Caco-2 (cell line): Measurements from ENCODE around the gene CFAP61. TPM values are rescaled to one million over a fixed set of nuclear protein-coding genes. Genes with fewer than 3 reads are reported as not detected.

Source experiments
- BruUV-seq: library from RNA; stranded (reverse); fragments of 400-500 nt; replicated peaks from 2 replicates; lab custom pipeline; 2021; lab: Mats Ljungman, UMichigan
- CTCF ChIA-PET: fragments of 300-600 bp; sonication (Branson Sonifier 250); formaldehyde crosslinking; loops from one replicate; lab custom pipeline; 2022; ENCODE audit warnings: antibody characterized with exemption; lab: Charles Lee
- POLR2A ChIA-PET: fragments of 300-600 bp; sonication (Branson Sonifier 250); formaldehyde crosslinking; loops from one replicate; lab custom pipeline; 2022; ENCODE audit warnings: antibody characterized with exemption; lab: Charles Lee
- DNase-seq, 2 experiments: peaks; one replicate each; pipeline versions ENCODE4 v3.0.0 to v3.0.0-alpha.2; 2020 to 2022
- H3K27me3 ChIP-seq: replicated peaks from 2 replicates; pipeline ENCODE4 v1.6.0; 2011; ENCODE audit warnings: low read length; ENCODE audit not compliant: control insufficient read depth, insufficient read depth
- H3K36me3 ChIP-seq: 2 replicates; pipeline ENCODE4 v1.5.1; 2011; ENCODE audit warnings: low read length; ENCODE audit not compliant: control insufficient read depth, insufficient read depth
- H3K4me1 ChIP-seq: fragments of 250-450 bp; sonication (Bioruptor Pico); 2 replicates; pipeline ENCODE4 v1.5.1; 2020; ENCODE audit warnings: mild to moderate bottlenecking
- H3K4me3 ChIP-seq: 2 replicates; pipeline ENCODE4 v1.5.1; 2011; ENCODE audit warnings: low read depth, mild to moderate bottlenecking, control low read depth, low read length
- H3K9me3 ChIP-seq: fragments of 250-450 bp; sonication (Bioruptor Pico); 2 replicates; pipeline ENCODE4 v1.5.1; 2020; ENCODE audit warnings: mild to moderate bottlenecking, moderate library complexity
- H3K27ac Mint-ChIP-seq: one replicate; pipeline ENCODE4 v1.8.0; 2022; ENCODE audit warnings: mixed read lengths; ENCODE audit not compliant: unreplicated experiment
- H3K27me3 Mint-ChIP-seq: one replicate; pipeline ENCODE4 v1.8.0; 2022; ENCODE audit warnings: mixed read lengths; ENCODE audit not compliant: insufficient read depth, unreplicated experiment
- H3K36me3 Mint-ChIP-seq: one replicate; pipeline ENCODE4 v1.8.0; 2022; ENCODE audit warnings: mild to moderate bottlenecking, mixed read lengths; ENCODE audit not compliant: insufficient read depth, unreplicated experiment
- H3K4me1 Mint-ChIP-seq: one replicate; pipeline ENCODE4 v1.8.0; 2022; ENCODE audit warnings: low read depth, mixed read lengths; ENCODE audit not compliant: unreplicated experiment
- H3K4me3 Mint-ChIP-seq: one replicate; pipeline ENCODE4 v1.8.0; 2022; ENCODE audit warnings: mild to moderate bottlenecking, moderate library complexity, mixed read lengths; ENCODE audit not compliant: unreplicated experiment
- H3K9me3 Mint-ChIP-seq: one replicate; pipeline ENCODE4 v1.8.0; 2022; ENCODE audit warnings: mixed read lengths; ENCODE audit not compliant: unreplicated experiment
- intact Hi-C: fragments of 100-400 bp; cut with micrococcal nuclease; formaldehyde crosslinking; loops from one replicate; pipeline ENCODE4 v1.10.0; 2022; ENCODE audit not compliant: unreplicated experiment
- total RNA-seq: library from RNA; stranded (reverse); gene quantifications from 2 replicates; pipeline ENCODE4 v1.2.3, GENCODE V29; 2022
- TF ChIP-seq, protein P1 (sequence below), 2 experiments: fragments of 200-600 bp in 1 of 2; IDR thresholded peaks; 1 replicate in 1 of 2; 2 replicates in 1 of 2; pipeline versions ENCODE4 v1.5.1 to v1.8.0; 2011 to 2022; ENCODE audit warnings: antibody characterized with exemption in 1 of 2, control low read depth in 1 of 2, inconsistent platforms in 1 of 2, low read depth in 1 of 2, low read length in 1 of 2, mild to moderate bottlenecking in 1 of 2, moderate library complexity in 1 of 2; ENCODE audit not compliant: insufficient read depth in 1 of 2, severe bottlenecking in 1 of 2, unreplicated experiment in 1 of 2

Gene CFAP61
- total RNA-seq, 1 experiment from 2014 or later: not detected

GRCh38 chr20:20020908-20021307 is 31.4 kb upstream of the CFAP61 start:
- Histone ChIP-seq H3K9me3 (no peaks in the 10 kb centered on the region), H3K4me3 (no peak overlapping the region), H3K36me3 (no peaks in the 10 kb centered on the region), H3K4me1 (peaks cover 5% of the 10 kb centered on the region), H3K27me3 (no peaks in the 10 kb centered on the region)
- TF ChIP-seq, protein P1, sequence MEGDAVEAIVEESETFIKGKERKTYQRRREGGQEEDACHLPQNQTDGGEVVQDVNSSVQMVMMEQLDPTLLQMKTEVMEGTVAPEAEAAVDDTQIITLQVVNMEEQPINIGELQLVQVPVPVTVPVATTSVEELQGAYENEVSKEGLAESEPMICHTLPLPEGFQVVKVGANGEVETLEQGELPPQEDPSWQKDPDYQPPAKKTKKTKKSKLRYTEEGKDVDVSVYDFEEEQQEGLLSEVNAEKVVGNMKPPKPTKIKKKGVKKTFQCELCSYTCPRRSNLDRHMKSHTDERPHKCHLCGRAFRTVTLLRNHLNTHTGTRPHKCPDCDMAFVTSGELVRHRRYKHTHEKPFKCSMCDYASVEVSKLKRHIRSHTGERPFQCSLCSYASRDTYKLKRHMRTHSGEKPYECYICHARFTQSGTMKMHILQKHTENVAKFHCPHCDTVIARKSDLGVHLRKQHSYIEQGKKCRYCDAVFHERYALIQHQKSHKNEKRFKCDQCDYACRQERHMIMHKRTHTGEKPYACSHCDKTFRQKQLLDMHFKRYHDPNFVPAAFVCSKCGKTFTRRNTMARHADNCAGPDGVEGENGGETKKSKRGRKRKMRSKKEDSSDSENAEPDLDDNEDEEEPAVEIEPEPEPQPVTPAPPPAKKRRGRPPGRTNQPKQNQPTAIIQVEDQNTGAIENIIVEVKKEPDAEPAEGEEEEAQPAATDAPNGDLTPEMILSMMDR (IDR thresholded peaks at IDR 0.05; ENCODE audit: insufficient read depth in 1 of 2, low read depth in 1 of 2, low read length in 1 of 2, severe bottlenecking in 1 of 2, unreplicated experiment in 1 of 2): no peak
- BruUV-seq: no TSS peak
- intact Hi-C loops: no loop called here
- ChIA-PET POLR2A (interaction anchor here (0.6 kb wide), 1 partner anchor 96 kb away, joined by 3 read pairs; no protein-coding TSS in a partner anchor), CTCF (no interaction called here)
- peaks cover 16% of the 10 kb centered on the region for H3K4me1 Mint-ChIP-seq
- H3K4me3 Mint-ChIP-seq: no peak overlapping the region
- peaks cover 46% of the 10 kb centered on the region for H3K36me3 Mint-ChIP-seq
- H3K27me3 Mint-ChIP-seq: no peaks in the 10 kb centered on the region
- no peak overlapping the region for H3K27ac Mint-ChIP-seq
- DNase-seq: no peak
- no peaks in the 10 kb centered on the region for H3K9me3 Mint-ChIP-seq

DNA sequence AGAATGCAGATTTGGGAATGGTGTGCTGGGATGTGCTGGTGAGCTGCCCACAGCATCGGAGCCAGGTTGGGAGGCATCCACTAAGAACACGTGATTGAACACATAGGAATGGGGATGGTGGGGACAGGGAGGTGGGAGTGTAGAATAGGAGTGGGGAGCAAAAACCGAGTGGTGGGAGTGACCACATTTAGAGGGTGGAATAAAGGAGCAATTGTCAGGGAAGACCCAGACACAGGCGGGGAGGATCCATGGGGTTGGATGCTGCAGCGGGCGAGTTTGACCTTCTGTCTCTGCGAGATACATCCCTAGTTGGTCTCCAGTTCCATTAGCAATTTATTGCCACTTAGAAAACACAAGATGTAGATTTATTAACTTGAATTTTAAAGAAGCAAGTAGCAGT is 30.5 kb upstream of the CFAP61 start:
- Mint-ChIP-seq H3K9me3 (no peaks in the 10 kb centered on the region), H3K4me3 (no peak overlapping the region), H3K4me1 (peaks cover 16% of the 10 kb centered on the region), H3K27me3 (no peaks in the 10 kb centered on the region), H3K27ac (no peak overlapping the region), H3K36me3 (peaks cover 39% of the 10 kb centered on the region)
- H3K9me3 ChIP-seq: no peaks in the 10 kb centered on the region
- TF ChIP-seq, protein P1 (IDR thresholded peaks at IDR 0.05; ENCODE audit: insufficient read depth in 1 of 2, low read depth in 1 of 2, low read length in 1 of 2, severe bottlenecking in 1 of 2, unreplicated experiment in 1 of 2): no peak
- ChIA-PET POLR2A (interaction anchor here (0.7 kb wide), 1 partner anchor 1040 kb away, joined by 5 read pairs; no protein-coding TSS in a partner anchor), CTCF (no interaction called here)
- no TSS peak for BruUV-seq
- H3K27me3 ChIP-seq: no peaks in the 10 kb centered on the region
- no peak overlapping the region for H3K4me3 ChIP-seq
- no peak for DNase-seq
- intact Hi-C loops: no loop called here
- no peaks in the 10 kb centered on the region; the same call in 1 of the 2 replicates for H3K36me3 ChIP-seq
- H3K4me1 ChIP-seq: no peaks in the 10 kb centered on the region

DNA sequence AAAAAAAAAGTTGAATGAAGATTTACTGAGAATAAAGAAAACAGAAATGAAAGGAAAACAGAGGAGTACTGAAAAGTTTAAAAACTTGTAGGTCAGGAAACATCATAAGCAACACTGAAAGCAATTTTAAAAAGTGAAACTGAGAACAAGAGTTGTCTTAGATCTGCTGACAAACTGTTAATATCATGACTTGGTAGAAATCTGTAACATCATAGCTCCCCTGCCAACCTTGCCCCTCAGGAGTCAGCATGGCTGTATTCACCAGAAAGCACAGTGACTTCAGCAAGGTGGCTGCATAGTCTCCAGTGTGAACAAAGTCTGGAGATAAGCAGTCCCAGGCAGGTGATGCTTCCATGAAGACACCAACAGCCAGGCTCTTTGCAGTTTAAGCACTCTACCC is 29.8 kb upstream of the CFAP61 start:
- intact Hi-C loops: no loop called here
- H3K36me3 Mint-ChIP-seq: peaks cover 34% of the 10 kb centered on the region
- H3K4me3 Mint-ChIP-seq: no peak overlapping the region
- H3K36me3 ChIP-seq: no peaks in the 10 kb centered on the region; the same call in 1 of the 2 replicates
- no peaks in the 10 kb centered on the region for H3K4me1 ChIP-seq
- DNase-seq: no peak
- H3K9me3 Mint-ChIP-seq: no peaks in the 10 kb centered on the region
- H3K4me1 Mint-ChIP-seq: peaks cover 16% of the 10 kb centered on the region
- H3K9me3 ChIP-seq: no peaks in the 10 kb centered on the region
- ChIA-PET CTCF (no interaction called here), POLR2A (interaction anchor here (0.7 kb wide), 1 partner anchor 1040 kb away, joined by 5 read pairs; no protein-coding TSS in a partner anchor)
- no peaks in the 10 kb centered on the region for H3K27me3 Mint-ChIP-seq
- TF ChIP-seq, protein P1 (IDR thresholded peaks at IDR 0.05; ENCODE audit: insufficient read depth in 1 of 2, low read depth in 1 of 2, low read length in 1 of 2, severe bottlenecking in 1 of 2, unreplicated experiment in 1 of 2): no peak
- BruUV-seq: no TSS peak
- no peak overlapping the region for H3K4me3 ChIP-seq
- H3K27ac Mint-ChIP-seq: no peak overlapping the region
- no peaks in the 10 kb centered on the region for H3K27me3 ChIP-seq
